Measurements from ENCODE around the gene PAX9. TPM values are rescaled to one million over a fixed set of nuclear protein-coding genes. Genes with fewer than 3 reads are reported as not detected.

Gene PAX9
- total and polyA plus RNA-seq, 9 of the 15 experiments (the other 6 are each of a cell fraction or from before 2014, with no cell fraction given) = 0.87 to 2.4 (median 1.3) TPM

- TF ChIP-seq FIP1L1 (IDR thresholded peaks at IDR 0.05; ENCODE audit: low read depth, low read length, poor library complexity, severe bottlenecking) = no peak
- no peak for TF ChIP-seq HNRNPUL1 (IDR thresholded peaks at IDR 0.05; ENCODE audit: low read length)
- TF ChIP-seq MEIS2 (IDR thresholded peaks at IDR 0.05; ENCODE audit: partially characterized antibody) = peak; percentile 70
- no peak for TF ChIP-seq FOXK2 (conservative IDR thresholded peaks at IDR 0.05 in 1 of 2, IDR thresholded peaks at IDR 0.05 in 1 of 2; ENCODE audit: low read depth in 2 of 2)
- TF ChIP-seq ATF7 (IDR thresholded peaks at IDR 0.05) = 0 out of 2 replicates have a peak, but pooled peaks have one; percentile 49
- TF ChIP-seq NKRF (IDR thresholded peaks at IDR 0.05; ENCODE audit: borderline replicate concordance) = peak; percentile 62; the same call in 1 of the 2 replicates
- TF ChIP-seq ELF1 (tag; IDR thresholded peaks at IDR 0.05) = no peak
- TF ChIP-seq SIX5 (IDR thresholded peaks at IDR 0.05; ENCODE audit: borderline replicate concordance in 1 of 2, insufficient read depth in 1 of 2, low read depth in 1 of 2, low read length in 2 of 2) = no peak
- TF ChIP-seq NUFIP1 (IDR thresholded peaks at IDR 0.05; ENCODE audit: partially characterized antibody) = no peak
- TF ChIP-seq ZNF639 (CRISPR knock-in tag; conservative IDR thresholded peaks at IDR 0.05 in 1 of 2, IDR thresholded peaks at IDR 0.05 in 1 of 2) = 0 out of 4 replicates have a peak, but pooled peaks of 1 of the 2 experiments have one; percentile 24
- no peak for TF ChIP-seq MAX (CRISPR knock-in tag; IDR thresholded peaks at IDR 0.05)
- no peak for TF ChIP-seq HOXB6 (CRISPR knock-in tag; IDR thresholded peaks at IDR 0.05; ENCODE audit: borderline replicate concordance)
- no peak for TF ChIP-seq RB1 (IDR thresholded peaks at IDR 0.05; ENCODE audit: low read depth)
- peak in 1 of 2 experiments; percentile 89; a peak in 2 of 4 replicates for TF ChIP-seq SRF (CRISPR knock-in tag; IDR thresholded peaks at IDR 0.05)
- TF ChIP-seq FOXK1 (CRISPR knock-in tag; IDR thresholded peaks at IDR 0.05; ENCODE audit: borderline replicate concordance) = no peak
- TF ChIP-seq PREB (CRISPR knock-in tag; IDR thresholded peaks at IDR 0.05) = no peak
- TF ChIP-seq SAFB (IDR thresholded peaks at IDR 0.05; ENCODE audit: borderline replicate concordance, low read depth, low read length) = no peak
- TF ChIP-seq ADNP (tag; IDR thresholded peaks at IDR 0.05) = no peak
- TF ChIP-seq HDAC2 (IDR thresholded peaks at IDR 0.05) = peak; percentile 49; the same call in 1 of the 2 replicates
Measured at GRCh38 chr14:36661506-36662257, at the start of gene PAX9 (continued).

All from K562 (cell line).